Endodermal cell (in vitro differentiated cells): Measurements from ENCODE around the gene MBD3L4. TPM values are rescaled to one million over a fixed set of nuclear protein-coding genes. Genes with fewer than 3 reads are reported as not detected.
"Not testable (repeated sequence)": the region's sequence is repeated elsewhere in the genome, so short reads cannot be mapped to it uniquely, and the experiment has no call there.

Experiments
- DNase-seq: peaks from one replicate; pipeline ENCODE4 v3.0.0-alpha.2; 2017
- H3K27ac ChIP-seq: 2 replicates; pipeline ENCODE4 v1.5.1; 2013; ENCODE audit warnings: mild to moderate bottlenecking, low read depth, low read length, moderate library complexity
- H3K27me3 ChIP-seq: 2 replicates; pipeline ENCODE4 v1.6.1; 2013; ENCODE audit warnings: mild to moderate bottlenecking, low read length, moderate library complexity; ENCODE audit not compliant: insufficient read depth, control insufficient read depth, poor library complexity, severe bottlenecking
- H3K36me3 ChIP-seq: 2 replicates; pipeline ENCODE4 v1.7.0; 2013; ENCODE audit warnings: mild to moderate bottlenecking, low read length, moderate library complexity; ENCODE audit not compliant: control insufficient read depth, insufficient read depth
- H3K4me1 ChIP-seq: one replicate; pipeline ENCODE4 v1.7.0; 2013; ENCODE audit warnings: low read length; ENCODE audit not compliant: control insufficient read depth, insufficient read depth
- H3K4me3 ChIP-seq: 2 replicates; pipeline ENCODE4 v1.5.1; 2013; ENCODE audit warnings: mild to moderate bottlenecking, low read length, moderate library complexity
- H3K9ac ChIP-seq: 2 replicates; pipeline ENCODE4 v1.6.1; 2013; ENCODE audit warnings: mild to moderate bottlenecking, low read length, moderate library complexity; ENCODE audit not compliant: poor library complexity, severe bottlenecking; ENCODE audit errors: extremely low read depth
- H3K9me3 ChIP-seq: 2 replicates; pipeline ENCODE4 v1.6.1; 2013; ENCODE audit warnings: mild to moderate bottlenecking, low read length, moderate library complexity; ENCODE audit not compliant: control insufficient read depth
- H3K27ac Mint-ChIP-seq: 2 replicates; pipeline ENCODE4 v1.8.0; 2020; ENCODE audit warnings: mixed read lengths
- H3K27me3 Mint-ChIP-seq: 2 replicates; pipeline ENCODE4 v1.8.0; 2021; ENCODE audit warnings: mild to moderate bottlenecking, mixed read lengths; ENCODE audit not compliant: insufficient read depth
- H3K36me3 Mint-ChIP-seq: 2 replicates; pipeline ENCODE4 v1.8.0; 2020; ENCODE audit warnings: low read depth, mixed read lengths
- H3K4me1 Mint-ChIP-seq: 2 replicates; pipeline ENCODE4 v1.8.0; 2020; ENCODE audit warnings: mixed read lengths
- H3K4me3 Mint-ChIP-seq: 2 replicates; pipeline ENCODE4 v1.8.0; 2020; ENCODE audit warnings: mild to moderate bottlenecking, moderate library complexity, mixed read lengths
- H3K9me3 Mint-ChIP-seq: 2 replicates; pipeline ENCODE4 v1.8.0; 2020; ENCODE audit warnings: mild to moderate bottlenecking, mixed read lengths
- CTCF ChIP-seq: fragments of 200-600 bp; sonication (generic); conservative IDR thresholded peaks from 2 replicates; pipeline ENCODE4 v1.5.0; 2021; ENCODE audit warnings: antibody characterized with exemption, mild to moderate bottlenecking
- WGBS, 2 experiments: methylation state at CpG; one replicate each; pipeline versions ENCODE4 v1.1.5 to v1.1.7; 2013; ENCODE audit warnings: missing lambda C conversion rate in 2 of 2, mixed read lengths in 1 of 2; ENCODE audit not compliant: insufficient coverage in 1 of 2, insufficient read length in 1 of 2; 5-methylcytosine and 5-hydroxymethylcytosine counted together
- total RNA-seq, 2 donors: library from RNA; stranded (reverse); fragmentation: NEBNext Ultra II Directional in 1 of 2; extraction: Animal tissue kit (Norgen Biotek cat#: 25700) in 1 of 2; gene quantifications; 2 replicates in 1 of 2; 3 replicates in 1 of 2; pipeline ENCODE4 v1.2.1, GENCODE V29; 2021

Gene MBD3L4
- total RNA-seq, 2 donors from 2014 or later, result not detected

DNA sequence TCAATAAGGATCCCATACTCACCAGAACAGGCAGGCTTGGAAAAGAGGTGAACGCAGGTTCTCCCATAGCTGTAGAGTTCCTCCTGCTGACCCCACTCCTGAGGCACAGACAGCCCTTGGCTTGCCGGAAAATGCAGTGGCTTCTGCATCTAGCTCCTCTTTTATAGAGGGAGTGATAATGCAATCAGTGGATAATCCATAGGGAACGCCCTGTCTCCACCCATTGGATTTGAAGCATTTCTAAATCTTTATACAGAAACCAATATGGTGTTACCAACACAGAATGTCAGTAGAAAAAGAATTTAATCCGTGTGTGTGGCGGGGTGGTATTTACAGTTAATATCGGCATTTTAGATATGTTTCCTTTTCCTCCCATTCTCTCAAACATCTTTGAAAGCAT, 18.6 kb downstream of the MBD3L4 start, which contains the start of gene MBD3L2B:
Gene MBD3L2B, minus strand, starts transcription at position 101 of the 400 bp plus-strand sequence. Its CDS starts 34 bp downstream, at position 67.
- H3K36me3 Mint-ChIP-seq, H3K36me3 ChIP-seq, H3K9me3 ChIP-seq, H3K27me3 ChIP-seq, H3K4me1 Mint-ChIP-seq, H3K4me3 Mint-ChIP-seq, DNase-seq, H3K4me3 ChIP-seq, H3K9ac ChIP-seq, H3K27ac Mint-ChIP-seq, H3K4me1 ChIP-seq, H3K27me3 Mint-ChIP-seq, H3K27ac ChIP-seq: not testable (repeated sequence)
- peaks cover 22% of the 10 kb centered on the region for H3K9me3 Mint-ChIP-seq
- no CpG with 5 or more reads among the region's 6 CpGs for WGBS, 2 experiments

GRCh38 chr19:7018828-7019227, 21.2 kb downstream of the MBD3L4 start:
- Histone ChIP-seq H3K4me1 (no peaks in the 10 kb centered on the region), H3K27me3 (no peaks in the 10 kb centered on the region), H3K9me3 (peaks cover 26% of the 10 kb centered on the region), H3K9ac (no peak overlapping the region), H3K4me3 (no peak overlapping the region), H3K36me3 (no peaks in the 10 kb centered on the region), H3K27ac (no peak overlapping the region)
- H3K4me3 Mint-ChIP-seq, result no peak overlapping the region
- H3K36me3 Mint-ChIP-seq, result no peaks in the 10 kb centered on the region
- H3K9me3 Mint-ChIP-seq, result peaks cover 40% of the 10 kb centered on the region
- H3K4me1 Mint-ChIP-seq, result no peaks in the 10 kb centered on the region
- no peaks in the 10 kb centered on the region for H3K27me3 Mint-ChIP-seq
- no peak overlapping the region for H3K27ac Mint-ChIP-seq
- WGBS, 2 experiments, result 75% methylated on average over 4 of the region's 6 CpGs; no CpG with 5 or more reads in 1 of the 2 experiments
- DNase-seq, result no peak
- TF ChIP-seq CTCF, result no peak

DNA sequence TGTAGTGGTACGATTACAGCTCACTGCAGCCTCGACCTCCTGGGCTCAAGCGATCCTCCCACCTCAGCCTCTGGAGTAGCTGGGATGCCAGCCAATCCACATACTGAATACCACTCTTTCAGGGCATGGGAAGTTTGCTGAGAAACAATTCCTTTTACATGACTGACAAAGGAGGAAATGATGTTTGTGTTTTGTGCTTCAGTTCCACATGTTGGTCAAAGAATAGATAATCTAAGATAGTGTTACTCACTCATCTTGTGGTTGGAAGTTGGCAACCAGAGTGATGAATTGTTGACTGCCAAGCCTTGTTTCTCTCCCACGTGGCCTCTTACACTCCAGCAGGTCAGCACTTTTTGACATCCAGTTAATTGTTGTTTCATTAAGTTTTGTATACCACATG, 26.3 kb downstream of the MBD3L4 start:
- no peak for TF ChIP-seq CTCF
- DNase-seq, result no peak
- H3K4me1 ChIP-seq, result no peaks in the 10 kb centered on the region
- no peak overlapping the region for H3K27ac ChIP-seq
- no peaks in the 10 kb centered on the region for H3K36me3 ChIP-seq
- no peaks in the 10 kb centered on the region for H3K4me1 Mint-ChIP-seq
- no peak overlapping the region for H3K9ac ChIP-seq
- peaks cover 53% of the 10 kb centered on the region for H3K9me3 ChIP-seq
- no peaks in the 10 kb centered on the region for H3K36me3 Mint-ChIP-seq
- H3K4me3 ChIP-seq, result no peak overlapping the region
- H3K27me3 Mint-ChIP-seq, result peaks cover 2% of the 10 kb centered on the region
- no peaks in the 10 kb centered on the region for H3K27me3 ChIP-seq
- peaks cover 83% of the 10 kb centered on the region for H3K9me3 Mint-ChIP-seq
- H3K4me3 Mint-ChIP-seq, result no peak overlapping the region
- H3K27ac Mint-ChIP-seq, result no peak overlapping the region
- WGBS, 2 experiments, result 41 to 78% methylated on average over 4 of the region's 4 CpGs
